ENCODE measurements around the gene VPS16.

The VPS16 gene

GRCh38 chr20:2902291-2902690 lies 61.7 kb downstream of the VPS16 start:
- no peak for DNase-seq (ENCODE audit: low read depth)

GRCh38 chr20:2902818-2903217 lies 62.3 kb downstream of the VPS16 start:
- DNase-seq (ENCODE audit: low read depth): no peak

GRCh38 chr20:2903686-2904085 lies 63.1 kb downstream of the VPS16 start:
- no peak for DNase-seq (ENCODE audit: low read depth)

- DNase-seq (ENCODE audit: low read depth): peak; percentile 26
Measured at GRCh38 chr20:2907519-2907918, 67.0 kb downstream of the VPS16 start.

GRCh38 chr20:2909953-2910352 lies 69.4 kb downstream of the VPS16 start:
- no peak for DNase-seq (ENCODE audit: low read depth)

- DNase-seq (ENCODE audit: low read depth): peak; percentile 36
Measured at GRCh38 chr20:2911200-2911599, 70.7 kb downstream of the VPS16 start.

GRCh38 chr20:2914160-2914559 lies 73.6 kb downstream of the VPS16 start:
- DNase-seq (ENCODE audit: low read depth): peak; percentile 16

Data from iris pigment epithelial cell (primary cell).